ENCODE results near the gene SLC22A4.

- TF ChIP-seq POLR2A (IDR thresholded peaks at IDR 0.05; ENCODE audit: low read depth, low read length), result no peak
- TF ChIP-seq POLR2AphosphoS5 (IDR thresholded peaks at IDR 0.05; ENCODE audit: low read depth, low read length), result no peak
Observed at GRCh38 chr5:132313961-132314432, 19.8 kb downstream of the SLC22A4 start.
